WTC11 (cell line): ENCODE results near the gene GANAB. TPM values are rescaled to one million over a fixed set of nuclear protein-coding genes. Genes with fewer than 3 reads are reported as not detected.

ENCODE experiments used
- ATAC-seq: fragments of 200-7000 bp; cut with Tn5 transposase; 2 replicates; pipeline ENCODE4 v1.10.0; 2021; ENCODE audit warnings: mild to moderate bottlenecking, moderate library complexity
- CTCF ChIA-PET: fragments of 300-600 bp; sonication (Branson Sonifier 250); formaldehyde crosslinking; loops from one replicate; lab custom pipeline; 2021; ENCODE audit warnings: antibody characterized with exemption; lab: Charles Lee
- POLR2A ChIA-PET: fragments of 350-600 bp; sonication (Branson Sonifier 250); formaldehyde crosslinking; loops from one replicate; lab custom pipeline; 2021; ENCODE audit warnings: antibody characterized with exemption; lab: Charles Lee
- DNase-seq: peaks from one replicate; pipeline ENCODE4 v3.0.0; 2021; ENCODE audit warnings: low spot score
- H3K27ac Mint-ChIP-seq: 2 replicates; pipeline ENCODE4 v1.8.0; 2021; ENCODE audit warnings: mixed read lengths
- H3K27me3 Mint-ChIP-seq: 2 replicates; pipeline ENCODE4 v1.8.0; 2021; ENCODE audit warnings: low read depth, mild to moderate bottlenecking, moderate library complexity, mixed read lengths
- H3K36me3 Mint-ChIP-seq: 2 replicates; pipeline ENCODE4 v1.8.0; 2021; ENCODE audit warnings: mixed read lengths
- H3K4me1 Mint-ChIP-seq: 2 replicates; pipeline ENCODE4 v1.8.0; 2022; ENCODE audit warnings: mixed read lengths
- H3K4me3 Mint-ChIP-seq: 2 replicates; pipeline ENCODE4 v1.8.0; 2021; ENCODE audit warnings: mild to moderate bottlenecking, moderate library complexity, mixed read lengths
- H3K9me3 Mint-ChIP-seq: 2 replicates; pipeline ENCODE4 v1.8.0; 2021; ENCODE audit warnings: mixed read lengths
- ATF1 ChIP-seq: sonication (generic); formaldehyde crosslinking; IDR thresholded peaks from 2 replicates; pipeline ENCODE4 v1.8.1; 2023; ENCODE audit warnings: mild to moderate bottlenecking, moderate library complexity, missing genetic modification reagents
- EMX1 ChIP-seq: fragments of 250-450 bp; sonication (Bioruptor Pico); IDR thresholded peaks from 2 replicates; pipeline ENCODE4 v1.8.0; 2021; ENCODE audit warnings: mild to moderate bottlenecking
- ESRRA ChIP-seq: sonication (generic); formaldehyde crosslinking; IDR thresholded peaks from 2 replicates; pipeline ENCODE4 v1.8.1; 2022; ENCODE audit warnings: mild to moderate bottlenecking, missing genetic modification reagents, borderline replicate concordance
- FOXK1 ChIP-seq: sonication (generic); formaldehyde crosslinking; IDR thresholded peaks from 2 replicates; pipeline ENCODE4 v1.8.0; 2022; ENCODE audit warnings: mild to moderate bottlenecking, moderate library complexity, missing genetic modification reagents
- GRHL2 ChIP-seq: fragments of 250-450 bp; sonication (Bioruptor Pico); IDR thresholded peaks from 2 replicates; pipeline ENCODE4 v1.8.0; 2022; ENCODE audit warnings: mild to moderate bottlenecking, moderate library complexity; ENCODE audit not compliant: insufficient replicate concordance, severe bottlenecking
- GTF2I ChIP-seq: fragments of 250-450 bp; sonication (Bioruptor Pico); conservative IDR thresholded peaks from 2 replicates; pipeline ENCODE4 v1.4.0; 2021; ENCODE audit warnings: mild to moderate bottlenecking
- HMGA2 ChIP-seq: fragments of 250-450 bp; sonication (Bioruptor Pico); IDR thresholded peaks from 2 replicates; pipeline ENCODE4 v1.4.0; 2021; ENCODE audit warnings: mild to moderate bottlenecking, moderate library complexity
- NFATC4 ChIP-seq: fragments of 250-450 bp; sonication (Bioruptor Pico); IDR thresholded peaks from 2 replicates; pipeline ENCODE4 v1.9.0; 2021; ENCODE audit warnings: mild to moderate bottlenecking
- OVOL2 ChIP-seq: fragments of 250-450 bp; sonication (Bioruptor Pico); IDR thresholded peaks from 2 replicates; pipeline ENCODE4 v1.9.0; 2021; ENCODE audit warnings: mild to moderate bottlenecking, borderline replicate concordance
- RORB ChIP-seq: fragments of 250-450 bp; sonication (Bioruptor Pico); IDR thresholded peaks from 2 replicates; pipeline ENCODE4 v1.9.0; 2021; ENCODE audit warnings: mild to moderate bottlenecking
- SMAD4 ChIP-seq: sonication (generic); formaldehyde crosslinking; IDR thresholded peaks from 2 replicates; pipeline ENCODE4 v1.8.0; 2022; ENCODE audit warnings: mild to moderate bottlenecking, missing genetic modification reagents
- STAT6 ChIP-seq: sonication (generic); formaldehyde crosslinking; conservative IDR thresholded peaks from 2 replicates; pipeline ENCODE4 v1.8.1; 2023; ENCODE audit warnings: mild to moderate bottlenecking, low read depth, missing genetic modification reagents, moderate library complexity
- TEAD1 ChIP-seq: sonication (generic); formaldehyde crosslinking; IDR thresholded peaks from 2 replicates; pipeline ENCODE4 v1.8.0; 2022; ENCODE audit warnings: mild to moderate bottlenecking, missing genetic modification reagents
- TEAD4 ChIP-seq: sonication (generic); formaldehyde crosslinking; IDR thresholded peaks from 2 replicates; pipeline ENCODE4 v1.8.0; 2022; ENCODE audit warnings: mild to moderate bottlenecking, missing genetic modification reagents
- USF2 ChIP-seq: sonication (generic); formaldehyde crosslinking; IDR thresholded peaks from 2 replicates; pipeline ENCODE4 v1.8.1; 2023; ENCODE audit warnings: mild to moderate bottlenecking, missing genetic modification reagents, moderate library complexity
- ZNF219 ChIP-seq: sonication (generic); formaldehyde crosslinking; IDR thresholded peaks from 2 replicates; pipeline ENCODE4 v1.8.0; 2023; ENCODE audit warnings: missing genetic modification reagents, mild to moderate bottlenecking, borderline replicate concordance
- ZNF281 ChIP-seq: sonication (generic); formaldehyde crosslinking; IDR thresholded peaks from 2 replicates; pipeline ENCODE4 v1.8.0; 2023; ENCODE audit warnings: mild to moderate bottlenecking, missing genetic modification reagents
- ZNF317 ChIP-seq: sonication (generic); formaldehyde crosslinking; IDR thresholded peaks from 2 replicates; pipeline ENCODE4 v1.8.1; 2023; ENCODE audit warnings: low read depth, mild to moderate bottlenecking, moderate library complexity, missing genetic modification reagents, borderline replicate concordance
- ZNF416 ChIP-seq: fragments of 250-450 bp; sonication (Bioruptor Pico); IDR thresholded peaks from 2 replicates; pipeline ENCODE4 v1.9.0; 2021; ENCODE audit warnings: mild to moderate bottlenecking, inconsistent platforms
- total RNA-seq: library from RNA; stranded (reverse); gene quantifications from 3 replicates; pipeline ENCODE4 v1.2.3, GENCODE V29; 2021
- TF ChIP-seq, protein P1 (sequence below): sonication (generic); formaldehyde crosslinking; IDR thresholded peaks from 2 replicates; pipeline ENCODE4 v1.8.1; 2022; ENCODE audit warnings: mild to moderate bottlenecking, moderate library complexity, missing genetic modification reagents
- TF ChIP-seq, protein P2 (sequence below): fragments of 250-450 bp; sonication (Bioruptor Pico); IDR thresholded peaks from 2 replicates; pipeline ENCODE4 v1.9.0; 2021; ENCODE audit warnings: mild to moderate bottlenecking
- TF ChIP-seq, protein P3 (sequence below): sonication (generic); formaldehyde crosslinking; IDR thresholded peaks from 2 replicates; pipeline ENCODE4 v1.8.1; 2022; ENCODE audit warnings: missing genetic modification reagents, borderline replicate concordance
- TF ChIP-seq, protein P4 (sequence below): sonication (generic); formaldehyde crosslinking; IDR thresholded peaks from 2 replicates; pipeline ENCODE4 v1.8.0; 2022; ENCODE audit warnings: mild to moderate bottlenecking, missing genetic modification reagents

GANAB gene
- total RNA-seq, 1 experiment from 2014 or later, result 327 TPM

DNA sequence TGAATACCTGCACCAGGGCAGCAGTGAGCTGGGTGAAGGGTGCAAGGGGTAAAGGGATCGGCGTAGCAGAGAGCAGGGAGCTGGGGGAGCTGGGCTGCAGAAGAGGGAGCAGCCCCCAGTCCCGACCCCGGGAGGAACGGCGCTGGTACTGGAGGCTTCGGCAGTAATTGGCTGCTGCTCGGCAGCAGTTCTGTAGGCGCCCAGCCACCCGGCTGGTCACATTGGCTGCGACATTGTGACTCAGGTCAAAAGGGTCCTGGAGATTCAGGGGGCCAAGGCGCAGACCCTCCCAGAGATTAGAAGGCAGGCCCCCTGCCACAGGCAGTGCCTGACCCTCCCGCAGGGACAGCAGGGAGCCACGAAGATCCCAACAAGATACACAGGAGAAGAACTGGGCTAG is 70.6 kb downstream of the GANAB start:
- peak overlapping the region; percentile 82; the same call in 1 of the 2 replicates for H3K27ac Mint-ChIP-seq

DNA sequence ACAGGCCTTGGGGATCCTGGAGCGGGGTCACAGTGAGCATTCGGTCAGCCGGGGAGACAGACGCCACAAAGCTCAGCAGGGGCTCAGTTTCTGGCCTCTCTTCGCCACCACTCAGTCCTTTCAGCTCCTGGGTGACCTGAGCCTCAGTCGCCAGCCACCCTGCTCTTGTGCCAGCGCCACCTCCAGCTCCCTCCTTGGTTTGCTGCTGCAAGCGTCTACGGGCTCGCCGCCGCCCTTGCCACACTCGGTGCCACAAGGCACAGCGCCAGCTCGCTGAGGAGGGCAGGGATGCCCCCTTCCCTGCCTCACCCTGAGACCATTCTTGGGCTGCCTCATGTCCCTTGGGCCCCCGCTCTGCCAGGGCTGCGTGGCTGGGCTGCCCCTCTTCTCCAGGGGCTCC is 71.3 kb downstream of the GANAB start:
- ChIA-PET POLR2A (interaction anchor here (1.7 to 3.2 kb wide), 4 partner anchors 14 to 90 kb away, joined by 3 to 44 read pairs (median 12); partner anchors contain the start of genes C11orf98, CSKMT and TUT1), CTCF (interaction anchor here (0.7 to 2.1 kb wide), 8 partner anchors 15 to 180 kb away, joined by 4 to 33 read pairs (median 6); partner anchors contain the start of genes B3GAT3 and TUT1)
- Mint-ChIP-seq H3K27ac (peak overlapping the region; percentile 93), H3K4me3 (peak overlapping the region; percentile 99), H3K27me3 (no peaks in the 10 kb centered on the region), H3K9me3 (no peaks in the 10 kb centered on the region), H3K36me3 (peaks cover 56% of the 10 kb centered on the region), H3K4me1 (peaks cover 37% of the 10 kb centered on the region)
- DNase-seq, result no peak
- no peak for ATAC-seq
- no peak for TF ChIP-seq USF2 (CRISPR knock-in tag)
- TF ChIP-seq, protein P1, sequence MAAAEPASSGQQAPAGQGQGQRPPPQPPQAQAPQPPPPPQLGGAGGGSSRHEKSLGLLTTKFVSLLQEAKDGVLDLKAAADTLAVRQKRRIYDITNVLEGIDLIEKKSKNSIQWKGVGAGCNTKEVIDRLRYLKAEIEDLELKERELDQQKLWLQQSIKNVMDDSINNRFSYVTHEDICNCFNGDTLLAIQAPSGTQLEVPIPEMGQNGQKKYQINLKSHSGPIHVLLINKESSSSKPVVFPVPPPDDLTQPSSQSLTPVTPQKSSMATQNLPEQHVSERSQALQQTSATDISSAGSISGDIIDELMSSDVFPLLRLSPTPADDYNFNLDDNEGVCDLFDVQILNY, result no peak
- TF ChIP-seq NFATC4, result no peak
- no peak for TF ChIP-seq EMX1 (CRISPR knock-in tag)
- TF ChIP-seq, protein P2, sequence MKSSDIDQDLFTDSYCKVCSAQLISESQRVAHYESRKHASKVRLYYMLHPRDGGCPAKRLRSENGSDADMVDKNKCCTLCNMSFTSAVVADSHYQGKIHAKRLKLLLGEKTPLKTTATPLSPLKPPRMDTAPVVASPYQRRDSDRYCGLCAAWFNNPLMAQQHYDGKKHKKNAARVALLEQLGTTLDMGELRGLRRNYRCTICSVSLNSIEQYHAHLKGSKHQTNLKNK (CRISPR knock-in tag), result no peak
- TF ChIP-seq FOXK1 (CRISPR knock-in tag), result no peak
- no peak for TF ChIP-seq TEAD1 (CRISPR knock-in tag)
- TF ChIP-seq, protein P3, sequence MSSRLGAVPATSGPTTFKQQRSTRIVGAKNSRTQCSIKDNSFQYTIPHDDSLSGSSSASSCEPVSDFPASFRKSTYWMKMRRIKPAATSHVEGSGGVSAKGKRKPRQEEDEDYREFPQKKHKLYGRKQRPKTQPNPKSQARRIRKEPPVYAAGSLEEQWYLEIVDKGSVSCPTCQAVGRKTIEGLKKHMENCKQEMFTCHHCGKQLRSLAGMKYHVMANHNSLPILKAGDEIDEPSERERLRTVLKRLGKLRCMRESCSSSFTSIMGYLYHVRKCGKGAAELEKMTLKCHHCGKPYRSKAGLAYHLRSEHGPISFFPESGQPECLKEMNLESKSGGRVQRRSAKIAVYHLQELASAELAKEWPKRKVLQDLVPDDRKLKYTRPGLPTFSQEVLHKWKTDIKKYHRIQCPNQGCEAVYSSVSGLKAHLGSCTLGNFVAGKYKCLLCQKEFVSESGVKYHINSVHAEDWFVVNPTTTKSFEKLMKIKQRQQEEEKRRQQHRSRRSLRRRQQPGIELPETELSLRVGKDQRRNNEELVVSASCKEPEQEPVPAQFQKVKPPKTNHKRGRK, result no peak
- TF ChIP-seq RORB (CRISPR knock-in tag), result no peak

More for the DNA sequence above, 70.6 kb downstream of the GANAB start:
- peaks cover 51% of the 10 kb centered on the region for H3K36me3 Mint-ChIP-seq
- ATAC-seq (no peak), DNase-seq (no peak)
- H3K4me3 Mint-ChIP-seq, result peak overlapping the region; percentile 99
- POLR2A ChIA-PET, result interaction anchor here (3.2 kb wide), 1 partner anchor 16 kb away, joined by 44 read pairs; the partner anchor contains the start of gene TUT1
- peaks cover 33% of the 10 kb centered on the region for H3K4me1 Mint-ChIP-seq
- no peaks in the 10 kb centered on the region for H3K9me3 Mint-ChIP-seq
- no peaks in the 10 kb centered on the region for H3K27me3 Mint-ChIP-seq
- TF ChIP-seq ESRRA (CRISPR knock-in tag) (no peak), ZNF416 (CRISPR knock-in tag) (no peak), ATF1 (no peak), TEAD4 (CRISPR knock-in tag) (no peak), HMGA2 (CRISPR knock-in tag) (no peak), OVOL2 (no peak), ZNF219 (CRISPR knock-in tag) (no peak), STAT6 (CRISPR knock-in tag) (no peak), ZNF317 (no peak), ZNF281 (CRISPR knock-in tag) (no peak), GTF2I (CRISPR knock-in tag) (no peak), GRHL2 (CRISPR knock-in tag) (no peak), SMAD4 (no peak)
- TF ChIP-seq, protein P4, sequence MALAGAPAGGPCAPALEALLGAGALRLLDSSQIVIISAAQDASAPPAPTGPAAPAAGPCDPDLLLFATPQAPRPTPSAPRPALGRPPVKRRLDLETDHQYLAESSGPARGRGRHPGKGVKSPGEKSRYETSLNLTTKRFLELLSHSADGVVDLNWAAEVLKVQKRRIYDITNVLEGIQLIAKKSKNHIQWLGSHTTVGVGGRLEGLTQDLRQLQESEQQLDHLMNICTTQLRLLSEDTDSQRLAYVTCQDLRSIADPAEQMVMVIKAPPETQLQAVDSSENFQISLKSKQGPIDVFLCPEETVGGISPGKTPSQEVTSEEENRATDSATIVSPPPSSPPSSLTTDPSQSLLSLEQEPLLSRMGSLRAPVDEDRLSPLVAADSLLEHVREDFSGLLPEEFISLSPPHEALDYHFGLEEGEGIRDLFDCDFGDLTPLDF (CRISPR knock-in tag), result no peak
- TF ChIP-seq, protein P2 (CRISPR knock-in tag), result no peak
- CTCF ChIA-PET, result interaction anchor here (1.1 to 1.5 kb wide), 3 partner anchors 16 to 36 kb away, joined by 4 to 7 read pairs (median 6); partner anchors contain the start of gene TUT1
